ENCODE results near the gene C14orf180.

DNA sequence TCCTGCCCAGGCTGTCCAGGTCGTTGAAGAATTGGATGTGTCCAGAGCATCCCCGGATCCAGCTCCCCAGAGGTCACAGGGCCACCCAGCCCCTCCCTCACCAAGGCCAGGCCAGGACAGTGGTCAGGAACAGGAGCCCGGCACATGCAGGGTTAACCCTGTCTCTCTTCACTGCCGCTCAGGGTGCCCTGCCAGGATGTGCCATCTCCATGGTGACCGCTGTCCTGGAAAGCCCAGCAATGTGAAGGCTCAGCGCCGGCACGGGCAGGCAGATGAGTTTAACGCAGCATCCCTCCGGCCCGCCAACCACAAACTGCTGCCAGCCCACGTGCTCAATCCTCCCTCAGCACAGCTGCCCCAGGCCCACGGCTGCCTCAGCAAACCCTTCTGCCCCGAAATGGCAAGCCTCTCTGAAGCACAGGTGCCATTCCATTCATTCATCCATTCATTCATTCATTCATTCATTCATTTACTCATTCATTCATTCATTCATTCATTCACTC, 20.6 kb downstream of the C14orf180 start:
- TF ChIP-seq, protein P1, sequence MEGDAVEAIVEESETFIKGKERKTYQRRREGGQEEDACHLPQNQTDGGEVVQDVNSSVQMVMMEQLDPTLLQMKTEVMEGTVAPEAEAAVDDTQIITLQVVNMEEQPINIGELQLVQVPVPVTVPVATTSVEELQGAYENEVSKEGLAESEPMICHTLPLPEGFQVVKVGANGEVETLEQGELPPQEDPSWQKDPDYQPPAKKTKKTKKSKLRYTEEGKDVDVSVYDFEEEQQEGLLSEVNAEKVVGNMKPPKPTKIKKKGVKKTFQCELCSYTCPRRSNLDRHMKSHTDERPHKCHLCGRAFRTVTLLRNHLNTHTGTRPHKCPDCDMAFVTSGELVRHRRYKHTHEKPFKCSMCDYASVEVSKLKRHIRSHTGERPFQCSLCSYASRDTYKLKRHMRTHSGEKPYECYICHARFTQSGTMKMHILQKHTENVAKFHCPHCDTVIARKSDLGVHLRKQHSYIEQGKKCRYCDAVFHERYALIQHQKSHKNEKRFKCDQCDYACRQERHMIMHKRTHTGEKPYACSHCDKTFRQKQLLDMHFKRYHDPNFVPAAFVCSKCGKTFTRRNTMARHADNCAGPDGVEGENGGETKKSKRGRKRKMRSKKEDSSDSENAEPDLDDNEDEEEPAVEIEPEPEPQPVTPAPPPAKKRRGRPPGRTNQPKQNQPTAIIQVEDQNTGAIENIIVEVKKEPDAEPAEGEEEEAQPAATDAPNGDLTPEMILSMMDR (conservative IDR thresholded peaks at IDR 0.05) = no peak
- TF ChIP-seq EZH2 (IDR thresholded peaks at IDR 0.05; ENCODE audit: low read depth) = no peak
